PC-3 (cell line): ENCODE data around the gene PPEF2. TPM values are rescaled to one million over a fixed set of nuclear protein-coding genes. Genes with fewer than 3 reads are reported as not detected.

ENCODE experiments used
- ATAC-seq: fragments of 200-7000 bp; cut with Tn5 transposase; 2 replicates; pipeline ENCODE4 v1.9.1; 2020; ENCODE audit warnings: mild to moderate bottlenecking, moderate library complexity
- Bru-seq: library from RNA; stranded (reverse); fragments of 400-500 nt; gene quantifications from one replicate; lab custom pipeline; 2021; lab: Mats Ljungman, UMichigan
- BruChase-seq, 2 experiments: library from RNA; stranded (reverse); fragments of 400-500 nt; gene quantifications; one replicate each; lab custom pipeline; 2021; lab: Mats Ljungman, UMichigan
- BruUV-seq: library from RNA; stranded (reverse); fragments of 400-500 nt; replicated peaks from 2 replicates; lab custom pipeline; 2021; lab: Mats Ljungman, UMichigan
- CTCF ChIA-PET: fragments of 300-600 bp; sonication (Branson Sonifier 250); formaldehyde crosslinking; loops from one replicate; lab custom pipeline; 2022; ENCODE audit warnings: antibody characterized with exemption; lab: Charles Lee
- POLR2A ChIA-PET: fragments of 300-600 bp; sonication (Branson Sonifier 250); formaldehyde crosslinking; loops from one replicate; lab custom pipeline; 2022; ENCODE audit warnings: antibody characterized with exemption; ENCODE audit not compliant: unreplicated experiment; lab: Charles Lee
- DNase-seq: peaks from one replicate; pipeline ENCODE4 v3.0.0-alpha.2; 2015
- H2AFZ ChIP-seq: fragments of 300-600 bp; sonication (generic); 2 replicates; pipeline ENCODE4 v1.6.0; 2016; ENCODE audit warnings: antibody characterized with exemption, low read length
- H3F3A ChIP-seq: fragments of 300-600 bp; sonication (generic); one replicate; pipeline ENCODE4 v1.6.0; 2017; ENCODE audit warnings: antibody characterized with exemption, low read length, control low read depth, mild to moderate bottlenecking; ENCODE audit not compliant: unreplicated experiment
- H3K27ac ChIP-seq: fragments of 300-600 bp; sonication (generic); 2 replicates; pipeline ENCODE4 v1.5.1; 2016; ENCODE audit warnings: mild to moderate bottlenecking, low read length
- H3K27me3 ChIP-seq: fragments of 300-600 bp; sonication (generic); 2 replicates; pipeline ENCODE4 v1.6.1; 2016; ENCODE audit warnings: low read length, mixed read lengths
- H3K36me3 ChIP-seq: fragments of 300-600 bp; sonication (generic); 2 replicates; pipeline ENCODE4 v1.6.1; 2016; ENCODE audit warnings: low read depth, mixed run types, low read length, mixed read lengths
- H3K4me1 ChIP-seq: fragments of 300-600 bp; sonication (generic); 2 replicates; pipeline ENCODE4 v1.5.1; 2016; ENCODE audit warnings: low read length; ENCODE audit not compliant: insufficient read depth
- H3K4me2 ChIP-seq: fragments of 300-600 bp; sonication (generic); 2 replicates; pipeline ENCODE4 v1.6.0; 2016; ENCODE audit warnings: low read length
- H3K4me3 ChIP-seq: fragments of 300-600 bp; sonication (generic); 2 replicates; pipeline ENCODE4 v1.5.1; 2016; ENCODE audit warnings: mild to moderate bottlenecking, low read length, mixed read lengths
- H3K79me2 ChIP-seq: fragments of 300-600 bp; sonication (generic); 2 replicates; pipeline ENCODE4 v1.6.1; 2017; ENCODE audit warnings: low read length, mixed read lengths
- H3K9ac ChIP-seq: fragments of 300-600 bp; sonication (generic); 2 replicates; pipeline ENCODE4 v1.6.0; 2016; ENCODE audit warnings: mild to moderate bottlenecking, low read length
- H3K9me2 ChIP-seq: fragments of 300-600 bp; sonication (generic); replicated peaks from 2 replicates; pipeline ENCODE4 v1.6.1; 2016; ENCODE audit warnings: mixed run types, low read length, mixed read lengths
- H3K9me3 ChIP-seq: fragments of 300-600 bp; sonication (generic); 2 replicates; pipeline ENCODE4 v1.6.1; 2016; ENCODE audit warnings: low read length, mixed read lengths
- H4K20me1 ChIP-seq: fragments of 300-600 bp; sonication (generic); 2 replicates; pipeline ENCODE4 v1.6.1; 2016; ENCODE audit warnings: low read length, mixed read lengths
- CTCF ChIP-seq: fragments of 300-600 bp; sonication (generic); conservative IDR thresholded peaks from 2 replicates; pipeline ENCODE4 v1.5.1; 2017; ENCODE audit warnings: antibody characterized with exemption, low read depth, mild to moderate bottlenecking, low read length
- EZH2 ChIP-seq: fragments of 300-600 bp; sonication (generic); IDR thresholded peaks from one replicate; pipeline ENCODE4 v1.6.1; 2017; ENCODE audit warnings: antibody characterized with exemption, mild to moderate bottlenecking, low read length; ENCODE audit not compliant: unreplicated experiment
- EZH2phosphoT487 ChIP-seq: fragments of 300-600 bp; sonication (generic); IDR thresholded peaks from 2 replicates; pipeline ENCODE4 v1.6.1; 2018; ENCODE audit warnings: mild to moderate bottlenecking, antibody characterized with exemption, low read length, borderline replicate concordance
- intact Hi-C: fragments of 100-400 bp; cut with micrococcal nuclease; formaldehyde crosslinking; loops from 2 replicates; pipeline ENCODE4 v1.9.0; 2023
- long read RNA-seq: library from polyadenylated mRNA; unstranded; transcript quantifications from one replicate; pipeline ENCODE4 v2.0.0, GENCODE V29; 2021; ENCODE audit not compliant: unreplicated experiment
- total RNA-seq: library from RNA; depleted of rRNA; stranded (reverse); fragments of >200 nt; gene quantifications from 2 replicates; pipeline ENCODE4 v1.2.3, GENCODE V29; 2014; rRNA removed

Gene PPEF2
- total RNA-seq (0.04 TPM in 1 of 2 replicates, not detected in the other), Bru-seq, nascent RNA (percentile 7 among the genes with signal in this experiment), BruChase-seq, experiment 1, labeled RNA remaining after a 6-hour chase (percentile 25 among the genes with signal in this experiment), BruChase-seq, experiment 2, labeled RNA remaining after a 2-hour chase (percentile 23 among the genes with signal in this experiment)
- long read RNA-seq: 0 reads

GRCh38 chr4:75902352-75902751 lies at the start of gene PPEF2:
Gene PPEF2 (minus strand): TSS chr4:75902452. CDS start chr4:75896325, 6,127 bp downstream.
- Histone ChIP-seq H4K20me1 (no peaks in the 10 kb centered on the region), H3K9me2 (no peaks in the 10 kb centered on the region), H3K9me3 (no peaks in the 10 kb centered on the region), H3K27ac (no peak within 1 kb of the TSS), H3K4me1 (0 out of 2 replicates have a peak, but pooled peaks cover 5% of the 10 kb centered on the region), H3K79me2 (no peaks in the 10 kb centered on the region), H3K9ac (no peak within 1 kb of the TSS), H3K36me3 (no peaks in the 10 kb centered on the region), H3K4me2 (no peak within 1 kb of the TSS), H3K4me3 (no peak within 1 kb of the TSS), H3K27me3 (no peaks in the 10 kb centered on the region), H2AFZ (no peak within 1 kb of the TSS), H3F3A (no peaks in the 10 kb centered on the region)
- DNase-seq (no peak), ATAC-seq (no peak)
- BruUV-seq: no TSS peak
- intact Hi-C loops: no loop called here
- CTCF ChIA-PET: no interaction called here
- POLR2A ChIA-PET: no interaction called here
- TF ChIP-seq CTCF (no peak), EZH2phosphoT487 (no peak), EZH2 (no peak)

- no peaks in the 10 kb centered on the region for H3K27me3 ChIP-seq
- no peak overlapping the region for H3K9ac ChIP-seq
- H4K20me1 ChIP-seq: no peaks in the 10 kb centered on the region
- no peak overlapping the region for H3K4me2 ChIP-seq
- no peaks in the 10 kb centered on the region for H3K9me3 ChIP-seq
- no peaks in the 10 kb centered on the region for H3K9me2 ChIP-seq
- no peaks in the 10 kb centered on the region for H3K79me2 ChIP-seq
- no peaks in the 10 kb centered on the region for H3F3A ChIP-seq
- H3K4me3 ChIP-seq: no peak overlapping the region
- no peak for ATAC-seq
- no peak overlapping the region for H2AFZ ChIP-seq
- H3K27ac ChIP-seq: no peak overlapping the region
- ChIA-PET POLR2A (no interaction called here), CTCF (no interaction called here)
- no peak for DNase-seq
- no peaks in the 10 kb centered on the region for H3K4me1 ChIP-seq
- intact Hi-C loops: no loop called here
- BruUV-seq: TSS peak; percentile 64
- H3K36me3 ChIP-seq: peaks cover 36% of the 10 kb centered on the region
- TF ChIP-seq EZH2 (no peak), CTCF (no peak), EZH2phosphoT487 (no peak)
These were observed 48.1 kb upstream of the PPEF2 start for GRCh38 chr4:75950213-75950815.
